Measurements from ENCODE around the gene MTMR12.

Gene MTMR12

DNA sequence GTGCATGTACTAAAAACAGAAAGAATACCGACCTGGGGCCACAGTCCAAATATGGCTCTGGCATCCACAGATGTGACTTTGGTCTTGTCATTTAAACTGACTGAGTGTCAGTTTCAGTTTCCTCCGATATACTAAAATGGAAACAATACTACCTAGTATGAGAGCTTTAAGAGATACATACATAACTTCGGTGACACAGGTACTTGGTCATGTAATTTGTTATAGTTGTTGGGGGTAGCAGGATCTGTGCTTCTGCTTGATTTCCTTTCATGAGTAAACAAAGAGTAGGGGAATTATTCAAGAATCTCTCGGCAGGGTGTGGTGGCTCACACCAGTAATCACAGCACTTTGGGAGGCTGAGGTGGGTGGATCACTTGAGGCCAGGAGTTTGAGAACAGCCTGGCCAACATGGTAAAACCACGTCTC, 32.1 kb downstream of the MTMR12 start:
- H3K4me3 ChIP-seq (ENCODE audit: low read length): no peak overlapping the region
- no peak for DNase-seq (ENCODE audit: low read depth)
- no peak for TF ChIP-seq CTCF (conservative IDR thresholded peaks at IDR 0.05; ENCODE audit: low read length)

DNA sequence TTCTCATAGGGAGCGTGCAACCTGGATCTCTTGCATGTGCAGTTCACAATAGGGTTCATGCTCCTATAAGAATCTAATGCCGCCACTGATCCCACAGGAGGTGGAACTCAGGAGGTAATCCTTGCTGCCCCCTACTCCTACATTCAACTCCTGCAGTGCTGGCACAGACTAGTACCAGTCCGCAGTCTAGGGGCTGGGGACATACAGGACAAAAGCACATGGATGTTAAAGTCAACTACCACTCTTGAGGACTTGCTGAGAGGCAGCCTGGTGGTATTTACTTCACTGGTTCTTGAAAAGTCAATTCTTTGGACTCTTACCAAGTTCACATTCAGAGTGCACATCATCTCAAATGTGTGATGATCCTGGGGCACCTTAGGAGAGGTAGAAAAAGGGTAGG, 33.0 kb downstream of the MTMR12 start:
- no peak overlapping the region for H3K4me3 ChIP-seq (ENCODE audit: low read length)
- no peak for TF ChIP-seq CTCF (conservative IDR thresholded peaks at IDR 0.05; ENCODE audit: low read length)
- DNase-seq (ENCODE audit: low read depth): no peak

- H3K4me3 ChIP-seq (ENCODE audit: low read length): no peak overlapping the region
- no peak for DNase-seq (ENCODE audit: low read depth)
- no peak for TF ChIP-seq CTCF (conservative IDR thresholded peaks at IDR 0.05; ENCODE audit: low read length)
Measured at GRCh38 chr5:32279223-32279622, 33.5 kb downstream of the MTMR12 start.

- H3K4me3 ChIP-seq (ENCODE audit: low read length): no peak overlapping the region
- peak; percentile 38 for DNase-seq (ENCODE audit: low read depth)
- no peak for TF ChIP-seq CTCF (conservative IDR thresholded peaks at IDR 0.05; ENCODE audit: low read length)
Measured at GRCh38 chr5:32278406-32278805, 34.3 kb downstream of the MTMR12 start.

DNA sequence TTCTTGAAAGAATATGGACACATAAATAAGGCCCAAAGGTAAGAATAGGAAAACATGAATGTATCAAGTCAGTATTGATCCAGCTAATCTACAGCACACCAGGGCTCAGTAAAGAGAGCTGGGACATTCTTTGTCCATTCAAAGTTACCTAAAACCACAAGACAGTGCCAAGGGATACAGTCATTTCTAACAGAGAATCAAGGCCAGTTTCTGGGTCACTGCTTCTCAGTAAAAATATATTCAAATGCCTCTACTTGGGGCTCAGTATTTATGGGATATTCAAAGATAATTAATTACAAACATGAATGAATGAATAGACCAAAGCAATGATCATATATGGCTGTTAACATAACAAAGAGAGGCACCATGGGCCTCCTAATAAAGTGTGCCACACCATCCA, 34.9 kb downstream of the MTMR12 start:
- no peak for DNase-seq (ENCODE audit: low read depth)
- no peak overlapping the region for H3K4me3 ChIP-seq (ENCODE audit: low read length)
- TF ChIP-seq CTCF (conservative IDR thresholded peaks at IDR 0.05; ENCODE audit: low read length): no peak

- TF ChIP-seq CTCF (conservative IDR thresholded peaks at IDR 0.05; ENCODE audit: low read length): no peak
- H3K4me3 ChIP-seq (ENCODE audit: low read length): no peak overlapping the region
- peak; percentile 36 for DNase-seq (ENCODE audit: low read depth)
Measured at GRCh38 chr5:32276173-32276853, 36.4 kb downstream of the MTMR12 start.

DNA sequence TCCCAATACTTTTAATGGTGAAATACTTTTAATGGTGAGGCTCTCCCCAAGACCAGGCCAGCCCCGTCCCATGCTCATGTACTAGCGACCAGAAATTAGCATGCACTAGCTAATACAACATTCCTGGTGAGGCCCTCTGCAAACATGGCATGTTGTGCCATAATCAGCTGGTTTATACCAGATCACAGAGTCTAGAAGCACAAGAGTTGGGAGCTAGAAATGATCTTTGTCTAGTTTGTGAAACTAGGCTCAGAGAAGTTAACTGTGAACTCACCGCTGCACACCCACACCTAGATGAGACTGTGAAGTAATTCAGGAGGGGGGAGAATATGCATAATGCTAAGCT, 37.4 kb downstream of the MTMR12 start:
- no peak for DNase-seq (ENCODE audit: low read depth)
- H3K4me3 ChIP-seq (ENCODE audit: low read length): no peak overlapping the region
- TF ChIP-seq CTCF (conservative IDR thresholded peaks at IDR 0.05; ENCODE audit: low read length): no peak

Data from AG10803 (cell line).